Trophoblast cell (in vitro differentiated cells and primary cell): ENCODE data around the gene MBTPS1. TPM values are rescaled to one million over a fixed set of nuclear protein-coding genes. Genes with fewer than 3 reads are reported as not detected.
A peak's percentile ranks its signal among the peaks of the same experiment; 100 is the strongest.

Experiments used
- DNase-seq, 2 donors: peaks; one replicate each; pipeline ENCODE4 v3.0.0-alpha.2; 2016
- H2AFZ ChIP-seq: 2 replicates; pipeline ENCODE4 v1.6.1; 2013; ENCODE audit warnings: low read length, moderate library complexity, mild to moderate bottlenecking; ENCODE audit not compliant: insufficient read depth, poor library complexity
- H2AK5ac ChIP-seq: 2 replicates; pipeline ENCODE4 v1.6.1; 2013; ENCODE audit warnings: mild to moderate bottlenecking, low read length
- H2BK120ac ChIP-seq: 2 replicates; pipeline ENCODE4 v1.6.1; 2013; ENCODE audit warnings: low read length, mild to moderate bottlenecking, moderate library complexity; ENCODE audit not compliant: insufficient read depth, poor library complexity
- H2BK12ac ChIP-seq: 2 replicates; pipeline ENCODE4 v1.6.1; 2013; ENCODE audit warnings: mild to moderate bottlenecking, low read length, moderate library complexity
- H2BK5ac ChIP-seq: 2 replicates; pipeline ENCODE4 v1.6.1; 2013; ENCODE audit warnings: low read length, low read depth, moderate library complexity, mild to moderate bottlenecking; ENCODE audit not compliant: poor library complexity
- H3K14ac ChIP-seq: 2 replicates; pipeline ENCODE4 v1.6.1; 2013; ENCODE audit warnings: mild to moderate bottlenecking, low read length
- H3K18ac ChIP-seq: 2 replicates; pipeline ENCODE4 v1.6.1; 2013; ENCODE audit warnings: mild to moderate bottlenecking, low read length
- H3K23ac ChIP-seq: 2 replicates; pipeline ENCODE4 v1.6.1; 2013; ENCODE audit warnings: low read length
- H3K27ac ChIP-seq: 2 replicates; pipeline ENCODE4 v1.5.1; 2013; ENCODE audit warnings: low read depth, mild to moderate bottlenecking, inconsistent platforms, low read length, moderate library complexity
- H3K27me3 ChIP-seq: 2 replicates; pipeline ENCODE4 v1.6.1; 2013; ENCODE audit warnings: inconsistent platforms, mild to moderate bottlenecking, low read length, moderate library complexity; ENCODE audit not compliant: insufficient read depth
- H3K36me3 ChIP-seq, 2 experiments: 1 replicate in 1 of 2; 2 replicates in 1 of 2; pipeline ENCODE4 v1.6.1; 2013; ENCODE audit warnings: low read length in 2 of 2, mild to moderate bottlenecking in 2 of 2, moderate library complexity in 1 of 2; ENCODE audit not compliant: insufficient read depth in 2 of 2, control insufficient read depth in 1 of 2
- H3K4ac ChIP-seq: 2 replicates; pipeline ENCODE4 v1.6.1; 2013; ENCODE audit warnings: low read depth, mild to moderate bottlenecking, low read length, moderate library complexity
- H3K4me1 ChIP-seq, 2 experiments: 1 replicate in 1 of 2; 2 replicates in 1 of 2; pipeline ENCODE4 v1.6.1; 2013; ENCODE audit warnings: low read length in 2 of 2, mild to moderate bottlenecking in 2 of 2, moderate library complexity in 1 of 2; ENCODE audit not compliant: insufficient read depth in 2 of 2, control insufficient read depth in 1 of 2
- H3K4me2 ChIP-seq: 2 replicates; pipeline ENCODE4 v1.6.1; 2013; ENCODE audit warnings: inconsistent platforms, mild to moderate bottlenecking, low read length, moderate library complexity
- H3K4me3 ChIP-seq: 2 replicates; pipeline ENCODE4 v1.5.1; 2013; ENCODE audit warnings: mild to moderate bottlenecking, low read depth, low read length, inconsistent platforms
- H3K79me1 ChIP-seq: one replicate; pipeline ENCODE4 v1.6.1; 2013; ENCODE audit warnings: low read length
- H3K79me2 ChIP-seq: 2 replicates; pipeline ENCODE4 v1.6.1; 2013; ENCODE audit warnings: low read length, mild to moderate bottlenecking; ENCODE audit not compliant: control insufficient read depth, insufficient read depth, poor library complexity
- H3K9ac ChIP-seq: 2 replicates; pipeline ENCODE4 v1.6.1; 2013; ENCODE audit warnings: mild to moderate bottlenecking, low read length
- H3K9me3 ChIP-seq: 2 replicates; pipeline ENCODE4 v1.6.1; 2013; ENCODE audit warnings: low read depth, mild to moderate bottlenecking, control low read depth, inconsistent platforms, low read length; ENCODE audit not compliant: insufficient read depth
- H4K12ac ChIP-seq: 2 replicates; pipeline ENCODE4 v1.6.1; 2013; ENCODE audit warnings: low read depth, mild to moderate bottlenecking, low read length, moderate library complexity
- H4K8ac ChIP-seq: 2 replicates; pipeline ENCODE4 v1.6.1; 2013; ENCODE audit warnings: low read depth, mild to moderate bottlenecking, low read length, moderate library complexity
- H4K91ac ChIP-seq: one replicate; pipeline ENCODE4 v1.6.1; 2013; ENCODE audit warnings: low read depth, mild to moderate bottlenecking, low read length, moderate library complexity
- WGBS: extraction: QIAGEN DNeasy Blood & Tissue Kit; methylation state at CpG from one replicate; pipeline ENCODE4 v1.1.7; 2013; ENCODE audit warnings: missing lambda C conversion rate; ENCODE audit not compliant: insufficient read length, insufficient coverage; ENCODE audit errors: extremely low coverage; 5-methylcytosine and 5-hydroxymethylcytosine counted together
- polyA plus RNA-seq: library from polyadenylated mRNA; stranded (reverse); fragments of 200-250 nt; gene quantifications from 2 replicates; pipeline ENCODE4 v1.2.3, GENCODE V29; 2013

Gene MBTPS1
- polyA plus RNA-seq = 57.3 and 58.4 TPM in 2 replicates

DNA sequence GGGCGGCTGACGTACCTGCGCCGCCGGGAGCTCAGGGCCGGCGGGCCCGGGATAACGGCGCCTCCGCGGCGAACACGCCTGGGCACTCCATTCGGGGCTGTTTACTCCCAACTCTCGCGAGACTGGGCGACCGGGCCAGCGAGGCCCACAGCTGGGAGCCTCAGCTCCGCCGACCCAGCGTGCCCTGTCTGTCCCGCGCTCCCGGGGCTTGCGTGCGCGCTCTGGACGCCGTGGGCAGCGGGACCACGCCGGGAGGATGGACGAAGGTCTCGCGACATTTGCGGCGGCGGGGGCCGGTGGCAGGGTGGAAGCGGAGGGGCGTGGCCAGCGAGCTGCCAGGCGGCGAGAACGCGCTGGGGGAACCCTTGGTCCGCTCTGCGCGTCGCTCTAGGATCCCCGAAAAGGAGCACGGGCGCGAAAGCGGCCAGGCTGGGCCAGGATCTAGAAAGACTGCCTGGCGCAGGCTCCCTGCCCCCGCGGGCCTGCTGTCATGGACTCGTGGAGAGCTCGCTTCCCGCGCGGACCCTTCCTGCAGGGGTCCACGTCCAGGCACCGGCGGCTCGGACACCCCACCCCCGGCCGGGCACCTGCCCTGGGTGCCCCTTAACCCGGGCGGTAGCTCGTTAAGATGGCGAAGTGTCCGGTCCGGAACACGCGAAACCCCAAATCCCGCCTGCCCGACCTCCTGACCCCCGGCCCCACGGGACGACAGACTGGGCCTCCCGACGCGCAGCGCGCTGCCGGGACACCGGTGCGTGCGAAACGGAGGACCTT lies at the start of gene MBTPS1:
Gene MBTPS1 (minus strand): TSS at position 223 of the 774 bp plus-strand sequence. CDS start 15,159 bp downstream, outside the sequence.
- Histone ChIP-seq H3K9ac (peak within 1 kb of the TSS; percentile 99), H3K4me1 (peaks cover 2 to 4% of the 10 kb centered on the region in 2 experiments), H4K91ac (peak within 1 kb of the TSS; percentile 91), H3K79me2 (peaks cover 10% of the 10 kb centered on the region), H3K36me3 (peaks cover 0 to 3% of the 10 kb centered on the region in 2 experiments), H2BK120ac (peak within 1 kb of the TSS; percentile 81), H3K79me1 (peaks cover 11% of the 10 kb centered on the region), H2BK12ac (no peak within 1 kb of the TSS), H3K27ac (peak within 1 kb of the TSS; percentile 82), H2BK5ac (peak within 1 kb of the TSS; percentile 81), H3K23ac (no peak within 1 kb of the TSS), H3K4me3 (peak within 1 kb of the TSS; percentile 94), H3K9me3 (no peaks in the 10 kb centered on the region), H3K27me3 (no peaks in the 10 kb centered on the region), H4K12ac (peak within 1 kb of the TSS; percentile 95), H2AFZ (peak within 1 kb of the TSS; percentile 96), H3K18ac (peak within 1 kb of the TSS; percentile 97), H3K4me2 (peak within 1 kb of the TSS; percentile 90), H3K14ac (peak within 1 kb of the TSS; percentile 96), H4K8ac (peak within 1 kb of the TSS; percentile 97), H3K4ac (peak within 1 kb of the TSS; percentile 78), H2AK5ac (peak within 1 kb of the TSS; percentile 96)
- peak; percentile 99 for DNase-seq
- WGBS = no CpG with 5 or more reads among the region's 94 CpGs

DNA sequence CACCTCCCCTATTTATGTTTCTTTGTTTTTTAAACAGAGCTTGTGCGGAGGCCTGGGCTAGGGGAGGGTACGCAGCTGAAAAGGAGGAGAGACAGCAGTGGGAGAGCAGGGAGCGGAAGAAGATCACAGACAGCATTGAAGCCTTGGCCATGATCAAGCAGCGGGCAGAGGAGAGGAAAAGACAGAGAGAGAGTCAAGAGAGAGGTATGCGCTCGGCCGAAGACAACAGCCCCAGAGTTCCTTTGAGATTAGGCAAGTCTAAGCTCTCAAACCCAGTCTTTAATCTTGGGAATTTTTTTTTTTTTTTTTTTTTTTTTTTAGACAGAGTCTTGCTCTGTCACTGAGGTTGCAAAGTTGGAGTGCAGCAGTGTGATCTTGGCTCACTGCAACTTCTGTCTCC lies 49.0 kb upstream of the MBTPS1 start:
- no peak overlapping the region for H3K4me2 ChIP-seq
- H3K79me2 ChIP-seq = no peaks in the 10 kb centered on the region
- H4K91ac ChIP-seq = no peak overlapping the region
- no peak overlapping the region for H3K4me3 ChIP-seq
- no peak overlapping the region for H2BK12ac ChIP-seq
- H3K79me1 ChIP-seq = no peaks in the 10 kb centered on the region
- H4K8ac ChIP-seq = no peak overlapping the region
- no peak overlapping the region for H2AFZ ChIP-seq
- no peak overlapping the region for H2BK120ac ChIP-seq
- H2AK5ac ChIP-seq = no peak overlapping the region
- no peaks in the 10 kb centered on the region for H3K36me3 ChIP-seq
- H3K4ac ChIP-seq = no peak overlapping the region
- H3K9me3 ChIP-seq = no peaks in the 10 kb centered on the region
- no peak overlapping the region for H3K9ac ChIP-seq
- H3K23ac ChIP-seq = no peak overlapping the region
- H2BK5ac ChIP-seq = no peak overlapping the region
- no peak for DNase-seq
- no peaks in the 10 kb centered on the region for H3K4me1 ChIP-seq
- no peak overlapping the region for H3K27ac ChIP-seq
- no peak overlapping the region for H3K14ac ChIP-seq
- H3K27me3 ChIP-seq = no peaks in the 10 kb centered on the region
- WGBS = no CpG with 5 or more reads among the region's 7 CpGs
- H4K12ac ChIP-seq = no peak overlapping the region
- H3K18ac ChIP-seq = no peak overlapping the region

DNA sequence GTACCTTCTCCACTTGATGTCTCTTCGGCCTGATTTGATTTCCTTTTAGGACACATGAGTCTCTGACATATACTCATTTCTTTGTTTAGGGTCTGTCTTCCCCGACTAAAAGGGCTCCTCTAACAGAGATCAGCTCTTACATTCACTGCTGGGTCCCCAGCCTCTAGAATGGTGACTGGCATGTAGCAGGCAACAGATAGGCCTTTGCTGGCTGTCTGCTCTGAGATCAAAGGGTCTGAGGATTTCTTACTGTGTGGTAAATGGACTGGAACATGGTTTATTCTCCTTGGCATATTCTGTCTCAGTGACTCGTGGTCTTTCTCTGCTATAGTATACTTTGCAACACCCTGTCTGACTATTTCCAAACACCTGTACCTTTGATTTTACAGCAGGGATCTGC lies 45.1 kb upstream of the MBTPS1 start:
- Histone ChIP-seq H3K36me3 (no peaks in the 10 kb centered on the region), H3K14ac (no peak overlapping the region), H3K4me2 (no peak overlapping the region), H2BK12ac (no peak overlapping the region), H2BK120ac (no peak overlapping the region), H3K27me3 (no peaks in the 10 kb centered on the region), H3K18ac (no peak overlapping the region), H3K9me3 (no peaks in the 10 kb centered on the region), H3K27ac (no peak overlapping the region), H2AK5ac (no peak overlapping the region), H3K9ac (peak overlapping the region; percentile 63), H2AFZ (no peak overlapping the region), H3K23ac (no peak overlapping the region), H4K91ac (no peak overlapping the region), H2BK5ac (no peak overlapping the region), H4K8ac (no peak overlapping the region), H3K4me1 (no peaks in the 10 kb centered on the region), H4K12ac (no peak overlapping the region), H3K79me2 (no peaks in the 10 kb centered on the region), H3K79me1 (no peaks in the 10 kb centered on the region), H3K4me3 (no peak overlapping the region), H3K4ac (no peak overlapping the region)
- WGBS = no CpG with 5 or more reads among the region's 3 CpGs
- DNase-seq = no peak

DNA sequence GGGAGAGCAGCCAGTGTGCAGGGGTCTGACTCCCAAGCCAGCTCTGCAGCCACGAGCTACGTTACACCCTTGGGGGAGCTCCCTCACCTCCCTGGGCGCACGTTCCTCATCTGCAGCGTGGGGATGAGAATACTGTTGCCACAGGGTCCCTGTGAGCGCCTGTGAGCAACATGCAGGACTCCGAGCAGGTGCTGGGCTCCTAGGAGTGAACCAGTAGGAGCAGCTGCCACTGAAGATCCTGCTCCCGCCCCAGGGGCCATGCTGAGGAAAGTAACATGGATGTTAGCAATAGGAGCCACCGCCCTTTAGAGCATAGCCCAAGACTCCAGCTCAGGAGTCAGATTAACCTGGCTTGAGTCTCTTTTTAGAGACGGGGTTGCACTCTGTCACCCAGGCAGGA lies 44.3 kb upstream of the MBTPS1 start:
- Histone ChIP-seq H3K23ac (no peak overlapping the region), H2AFZ (no peak overlapping the region), H3K18ac (no peak overlapping the region), H3K14ac (no peak overlapping the region), H3K36me3 (no peaks in the 10 kb centered on the region), H4K8ac (no peak overlapping the region), H3K27me3 (no peaks in the 10 kb centered on the region), H3K79me2 (no peaks in the 10 kb centered on the region), H3K9ac (no peak overlapping the region), H4K12ac (no peak overlapping the region), H2BK12ac (no peak overlapping the region), H3K4ac (no peak overlapping the region), H3K4me3 (no peak overlapping the region), H3K4me1 (no peaks in the 10 kb centered on the region), H2AK5ac (no peak overlapping the region), H2BK5ac (no peak overlapping the region), H3K27ac (no peak overlapping the region), H3K9me3 (no peaks in the 10 kb centered on the region), H4K91ac (no peak overlapping the region), H2BK120ac (no peak overlapping the region), H3K4me2 (no peak overlapping the region), H3K79me1 (no peaks in the 10 kb centered on the region)
- DNase-seq = no peak
- no CpG with 5 or more reads among the region's 10 CpGs for WGBS
